ENCODE measurements around the gene ITFG1. TPM values are rescaled to one million over a fixed set of nuclear protein-coding genes. Genes with fewer than 3 reads are reported as not detected.

ITFG1 gene
- total and polyA plus RNA-seq, 2 donors from 2014 or later, result 63.7 to 69.7 TPM

DNA sequence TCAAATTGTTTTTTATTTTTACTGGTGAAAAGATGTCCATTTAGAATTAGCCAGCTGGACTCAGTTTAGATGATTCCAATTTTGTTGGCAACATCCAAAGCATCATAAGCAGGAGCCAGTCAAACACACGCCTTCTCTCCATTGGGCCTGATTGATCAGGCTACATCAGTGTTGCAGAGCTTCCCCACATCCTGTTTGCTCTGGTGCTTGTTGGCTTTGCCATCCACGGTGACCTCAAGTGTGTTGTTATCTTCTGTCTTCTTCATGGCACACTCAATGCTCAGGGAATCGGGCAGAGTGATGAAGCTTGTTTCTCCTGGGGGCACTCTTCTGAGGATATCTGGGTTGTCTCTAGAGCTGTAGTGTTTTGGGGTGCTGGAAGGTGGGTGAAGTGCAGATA, 310.8 kb downstream of the ITFG1 start:
- intact Hi-C loops (cut with DNase I), result no loop called here

DNA sequence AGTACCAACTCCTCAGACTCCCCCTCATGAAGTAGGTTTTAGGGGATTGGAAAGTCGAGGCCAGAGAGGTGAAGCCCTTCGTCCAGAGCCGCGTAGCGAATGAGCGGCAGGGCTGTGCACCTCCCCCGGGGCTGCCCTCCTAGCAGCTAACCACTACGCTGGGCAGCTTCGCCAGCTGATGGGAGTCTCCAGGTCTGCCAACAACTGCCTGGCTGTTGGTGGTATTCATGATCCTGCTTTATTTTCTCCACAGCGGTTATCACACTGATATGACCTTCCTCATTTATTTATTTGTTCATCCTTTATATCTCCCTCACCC, 316.3 kb downstream of the ITFG1 start:
- Histone ChIP-seq H3K4me3 (ENCODE audit: low read length in 3 of 3) (peak overlapping the region; percentile 31 to 51 (median 31)), H3K9me3 (ENCODE audit: control insufficient read depth in 2 of 3, insufficient read depth in 1 of 3, low read length in 3 of 3) (no peaks in the 10 kb centered on the region), H3K27ac (ENCODE audit: low read depth in 2 of 2, low read length in 2 of 2) (no peak overlapping the region), H3K4me1 (ENCODE audit: control insufficient read depth in 2 of 3, insufficient read depth in 2 of 3, low read depth in 1 of 3, low read length in 3 of 3) (peaks cover 0 to 8% (median 5%) of the 10 kb centered on the region in 3 donors), H3K27me3 (ENCODE audit: control insufficient read depth, insufficient read depth, low read length) (no peaks in the 10 kb centered on the region), H3K36me3 (ENCODE audit: control insufficient read depth in 2 of 3, insufficient read depth in 3 of 3, low read length in 3 of 3) (no peaks in the 10 kb centered on the region), H3K9ac (ENCODE audit: low read length in 3 of 3) (no peak overlapping the region)
- no peak for DNase-seq
- intact Hi-C loops (cut with DNase I), result loop anchor here (5.0 kb wide), 1 partner anchor 1018 kb away; no protein-coding TSS in a partner anchor
- TF ChIP-seq, protein P1, sequence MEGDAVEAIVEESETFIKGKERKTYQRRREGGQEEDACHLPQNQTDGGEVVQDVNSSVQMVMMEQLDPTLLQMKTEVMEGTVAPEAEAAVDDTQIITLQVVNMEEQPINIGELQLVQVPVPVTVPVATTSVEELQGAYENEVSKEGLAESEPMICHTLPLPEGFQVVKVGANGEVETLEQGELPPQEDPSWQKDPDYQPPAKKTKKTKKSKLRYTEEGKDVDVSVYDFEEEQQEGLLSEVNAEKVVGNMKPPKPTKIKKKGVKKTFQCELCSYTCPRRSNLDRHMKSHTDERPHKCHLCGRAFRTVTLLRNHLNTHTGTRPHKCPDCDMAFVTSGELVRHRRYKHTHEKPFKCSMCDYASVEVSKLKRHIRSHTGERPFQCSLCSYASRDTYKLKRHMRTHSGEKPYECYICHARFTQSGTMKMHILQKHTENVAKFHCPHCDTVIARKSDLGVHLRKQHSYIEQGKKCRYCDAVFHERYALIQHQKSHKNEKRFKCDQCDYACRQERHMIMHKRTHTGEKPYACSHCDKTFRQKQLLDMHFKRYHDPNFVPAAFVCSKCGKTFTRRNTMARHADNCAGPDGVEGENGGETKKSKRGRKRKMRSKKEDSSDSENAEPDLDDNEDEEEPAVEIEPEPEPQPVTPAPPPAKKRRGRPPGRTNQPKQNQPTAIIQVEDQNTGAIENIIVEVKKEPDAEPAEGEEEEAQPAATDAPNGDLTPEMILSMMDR (IDR thresholded peaks at IDR 0.05; ENCODE audit: borderline replicate concordance, extremely low read depth, insufficient read depth), result no peak
- FAIRE-seq, result no peak

More for the DNA sequence above, 310.8 kb downstream of the ITFG1 start:
- TF ChIP-seq, protein P1 (IDR thresholded peaks at IDR 0.05; ENCODE audit: borderline replicate concordance, extremely low read depth, insufficient read depth), result no peak
- no peak for FAIRE-seq
- H3K27me3 ChIP-seq (ENCODE audit: control insufficient read depth, insufficient read depth, low read length), result no peaks in the 10 kb centered on the region
- no peak overlapping the region for H3K9ac ChIP-seq (ENCODE audit: low read length in 3 of 3)
- no peaks in the 10 kb centered on the region for H3K4me1 ChIP-seq (ENCODE audit: control insufficient read depth in 2 of 3, insufficient read depth in 2 of 3, low read depth in 1 of 3, low read length in 3 of 3)
- no peak for DNase-seq
- peaks cover 0 to 7% (median 0%) of the 10 kb centered on the region in 3 donors for H3K9me3 ChIP-seq (ENCODE audit: control insufficient read depth in 2 of 3, insufficient read depth in 1 of 3, low read length in 3 of 3)
- H3K27ac ChIP-seq (ENCODE audit: low read depth in 2 of 2, low read length in 2 of 2), result no peak overlapping the region
- H3K36me3 ChIP-seq (ENCODE audit: control insufficient read depth in 2 of 3, insufficient read depth in 3 of 3, low read length in 3 of 3), result peaks cover 0 to 7% (median 3%) of the 10 kb centered on the region in 3 donors
- no peak overlapping the region for H3K4me3 ChIP-seq (ENCODE audit: low read length in 3 of 3)

DNA sequence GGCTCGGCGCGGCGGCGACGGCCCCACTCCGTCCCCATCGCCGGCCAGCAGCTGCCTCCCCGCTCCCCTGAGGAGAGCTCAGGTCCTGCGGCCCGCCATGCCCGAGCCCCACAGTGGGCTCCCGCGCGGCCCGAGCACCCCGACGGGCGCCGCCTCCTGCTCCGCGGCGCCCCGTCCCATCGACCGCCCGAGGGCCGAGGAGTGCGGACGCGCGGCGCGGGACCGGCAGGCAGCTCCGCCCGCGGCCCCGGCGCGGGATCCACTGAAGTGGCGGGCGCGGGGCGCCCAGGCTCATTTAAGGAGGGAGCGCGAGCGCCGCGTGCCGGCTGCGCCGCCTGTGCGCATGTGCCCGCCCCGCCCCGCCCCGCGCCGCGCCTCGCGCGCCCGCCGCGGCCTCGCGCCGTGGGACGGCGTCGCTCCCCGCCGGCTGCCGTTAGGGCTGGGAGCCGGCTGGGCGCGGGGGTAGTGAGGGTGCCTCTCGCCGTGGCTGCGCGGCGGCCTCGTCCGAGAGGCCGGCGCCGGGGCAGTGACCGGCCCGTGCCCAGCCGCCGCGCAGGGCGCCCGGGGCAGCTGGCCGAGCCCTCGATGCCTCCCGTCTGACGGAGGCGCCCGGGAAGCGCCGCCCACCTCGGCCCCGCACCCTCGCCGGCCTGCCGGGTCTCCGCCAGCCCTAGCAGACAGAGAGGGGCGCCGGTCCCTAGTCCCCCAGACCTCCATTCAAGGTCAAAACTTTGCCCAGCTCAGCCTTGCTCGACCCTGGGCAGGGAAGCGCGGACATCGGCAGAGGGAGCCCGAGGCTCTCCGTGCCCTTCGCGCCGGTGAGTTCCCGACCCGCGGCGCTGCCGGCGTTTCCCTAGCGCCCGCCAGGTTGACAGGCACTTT, 316.9 kb downstream of the ITFG1 start, which contains the start of gene NETO2:
NETO2 (minus strand) TSS at position 269 of the 882 bp plus-strand sequence. CDS start 333 bp downstream, outside the sequence.
- Histone ChIP-seq H3K9me3 (ENCODE audit: control insufficient read depth in 2 of 3, insufficient read depth in 1 of 3, low read length in 3 of 3) (no peaks in the 10 kb centered on the region), H3K27ac (ENCODE audit: low read depth in 2 of 2, low read length in 2 of 2) (no peak within 1 kb of the TSS), H3K9ac (ENCODE audit: low read length in 3 of 3) (no peak within 1 kb of the TSS), H3K36me3 (ENCODE audit: control insufficient read depth in 2 of 3, insufficient read depth in 3 of 3, low read length in 3 of 3) (no peaks in the 10 kb centered on the region), H3K4me3 (ENCODE audit: low read length in 3 of 3) (peak within 1 kb of the TSS; percentile 31 to 51 (median 44)), H3K4me1 (ENCODE audit: control insufficient read depth in 2 of 3, insufficient read depth in 2 of 3, low read depth in 1 of 3, low read length in 3 of 3) (peaks cover 0 to 8% (median 5%) of the 10 kb centered on the region in 3 donors), H3K27me3 (ENCODE audit: control insufficient read depth, insufficient read depth, low read length) (no peaks in the 10 kb centered on the region)
- DNase-seq (peak; percentile 76 to 84 (median 84)), FAIRE-seq (no peak)
- TF ChIP-seq, protein P1 (IDR thresholded peaks at IDR 0.05; ENCODE audit: borderline replicate concordance, extremely low read depth, insufficient read depth), result peak; percentile 20
- intact Hi-C loops (cut with DNase I), result loop anchor here (5.0 kb wide), 1 partner anchor 1018 kb away; no protein-coding TSS in a partner anchor

Data from kidney (tissue), 14 donors.